ENCODE data around the gene MT1X.
A peak's percentile ranks its signal among the peaks of the same experiment; 100 is the strongest.
"Not testable (repeated sequence)": the region's sequence is repeated elsewhere in the genome, so short reads cannot be mapped to it uniquely, and the experiment has no call there.

MT1X gene

DNA sequence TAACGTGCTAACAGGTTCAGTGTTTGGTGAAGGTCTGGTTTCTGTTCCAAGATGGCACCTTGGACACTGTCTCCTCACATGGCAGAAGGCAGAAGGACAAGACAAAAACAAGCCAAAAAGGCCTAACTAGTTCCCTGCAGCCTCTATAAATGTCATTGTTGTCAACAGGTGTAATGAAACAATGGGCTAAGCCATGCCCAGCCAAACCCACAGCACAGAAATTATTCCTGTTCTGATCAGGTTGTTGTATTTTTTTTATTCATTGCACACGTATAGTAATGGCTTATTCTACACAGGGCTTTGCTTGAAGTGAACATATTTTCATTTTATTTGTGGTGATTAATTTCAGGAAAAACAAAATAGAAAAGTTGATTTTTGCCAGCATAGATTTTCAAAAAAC, 31.5 kb downstream of the MT1X start:
- DNase-seq = no peak

- DNase-seq = no peak
Measured at GRCh38 chr16:56715126-56715525, 32.9 kb downstream of the MT1X start.

- DNase-seq = no peak
Measured at GRCh38 chr16:56716761-56717160, 34.5 kb downstream of the MT1X start.

DNA sequence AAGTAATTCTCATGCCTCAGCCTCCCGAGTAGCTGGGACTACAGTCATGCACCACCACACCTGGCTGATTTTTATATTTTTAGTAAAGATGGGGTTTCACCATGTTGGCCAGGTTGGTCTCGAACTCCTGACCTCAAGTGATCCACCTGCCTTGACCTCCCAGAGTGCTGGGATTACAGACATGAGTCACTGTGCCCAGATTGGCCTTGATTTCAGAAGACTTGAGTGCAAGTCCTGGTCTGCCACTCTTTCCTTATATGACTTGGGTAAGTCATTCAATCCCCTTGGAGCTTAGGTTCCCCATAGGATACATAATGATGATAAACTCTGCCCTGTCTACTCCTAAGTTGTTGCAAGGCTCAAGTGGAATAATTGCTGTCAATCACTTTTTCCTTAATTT, 35.3 kb downstream of the MT1X start:
- not testable (repeated sequence) for DNase-seq

GRCh38 chr16:56722200-56722842, 40.1 kb downstream of the MT1X start:
- DNase-seq = no peak

GRCh38 chr16:56724191-56724590, 41.9 kb downstream of the MT1X start:
- DNase-seq = no peak

DNA sequence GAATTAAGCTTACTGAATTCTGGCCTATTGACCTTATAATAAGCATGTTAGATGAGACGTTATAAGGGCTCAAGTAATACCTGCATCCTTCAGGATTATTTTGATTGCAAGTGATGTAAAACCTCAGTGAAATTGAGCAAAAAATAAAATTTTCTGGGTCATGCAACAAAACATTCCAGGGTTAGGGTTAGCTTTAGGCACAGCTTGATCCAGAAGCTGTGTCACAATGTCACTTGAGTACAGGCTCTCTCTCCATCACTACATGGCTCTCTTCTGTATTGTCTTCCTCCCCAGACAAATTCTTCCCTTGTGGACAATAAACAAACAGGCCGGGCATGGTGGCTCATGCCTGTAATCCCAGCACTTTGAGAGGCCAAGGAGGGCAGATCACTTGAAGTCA, 44.0 kb downstream of the MT1X start:
- no peak for DNase-seq

DNA sequence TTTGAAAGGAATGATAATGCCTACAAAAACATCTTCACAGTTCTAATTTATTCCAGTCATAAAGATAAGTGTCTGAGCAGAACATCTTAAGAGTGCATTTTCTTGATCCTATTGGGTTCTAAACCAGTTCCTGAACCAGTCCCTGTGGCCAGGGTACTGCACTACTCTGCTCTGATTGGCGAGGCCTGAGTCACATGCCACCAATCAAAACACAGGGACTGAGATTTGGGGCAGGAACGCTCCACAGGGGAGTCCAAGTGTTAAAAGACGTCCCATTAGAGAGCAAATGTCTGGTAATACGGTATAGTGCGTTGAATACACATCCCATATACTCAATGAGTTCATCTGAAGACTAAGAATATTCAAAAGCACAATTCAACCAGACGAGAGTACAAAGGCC, 44.7 kb downstream of the MT1X start:
- no peak for DNase-seq

- no peak for DNase-seq
Measured at GRCh38 chr16:56728027-56728426, 45.8 kb downstream of the MT1X start.

GRCh38 chr16:56728980-56729734, 46.9 kb downstream of the MT1X start:
- no peak for DNase-seq

GRCh38 chr16:56729735-56730662, 47.7 kb downstream of the MT1X start, which contains the start of gene NUP93:
Gene NUP93 (plus strand): TSS chr16:56730129. CDS start chr16:56748248, 18,119 bp downstream.
- DNase-seq = peak; percentile 90

GRCh38 chr16:56732366-56732765, 50.1 kb downstream of the MT1X start:
- no peak for DNase-seq

DNA sequence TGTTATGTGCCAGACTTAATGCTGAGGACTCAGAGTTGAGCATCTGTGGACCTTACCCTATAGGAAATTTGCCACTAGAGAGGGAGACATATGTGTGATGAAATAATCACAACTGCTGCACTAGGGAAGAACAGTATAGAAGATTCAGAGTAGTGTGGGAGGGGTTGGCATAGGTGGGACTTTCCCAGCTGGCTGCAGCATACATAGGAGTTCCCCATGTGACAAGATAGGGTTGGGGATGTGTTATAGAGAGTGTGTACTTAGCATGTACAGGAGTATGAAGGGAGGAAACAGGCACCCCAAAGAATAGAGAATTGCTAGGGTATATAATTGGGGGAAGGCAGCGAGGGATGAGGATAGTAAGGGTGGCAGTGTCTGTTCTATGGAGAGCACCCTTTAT, 50.6 kb downstream of the MT1X start:
- DNase-seq = no peak

Data from effector CD8-positive, alpha-beta T cell (primary cell).